GM12878 (cell line): ENCODE data around the gene IPMK.

Source experiments
- CHD2 ChIP-seq: IDR thresholded peaks from 2 replicates; pipeline ENCODE4 v1.6.1; 2011; ENCODE audit warnings: low read depth, low read length, improper control_type of control experiment, borderline replicate concordance
- CREB1 ChIP-seq: IDR thresholded peaks from 2 replicates; pipeline ENCODE4 v1.6.1; 2012; ENCODE audit warnings: low read depth, mild to moderate bottlenecking, inconsistent platforms
- HCFC1 ChIP-seq: fragments of 150-350 bp; IDR thresholded peaks from 2 replicates; pipeline ENCODE4 v1.6.1; 2014; ENCODE audit warnings: low read length
- KDM1A ChIP-seq: fragments of 200-600 bp; sonication (generic); IDR thresholded peaks from 2 replicates; pipeline ENCODE4 v1.6.1; 2016; ENCODE audit warnings: borderline replicate concordance
- MEF2A ChIP-seq: IDR thresholded peaks from 2 replicates; pipeline ENCODE4 v1.6.1; 2011; ENCODE audit warnings: low read depth, mild to moderate bottlenecking, low read length, moderate library complexity; ENCODE audit not compliant: insufficient read depth
- SIX5 ChIP-seq: IDR thresholded peaks from 2 replicates; pipeline ENCODE4 v1.6.1; 2011; ENCODE audit warnings: mild to moderate bottlenecking, low read depth, low read length, moderate library complexity; ENCODE audit not compliant: severe bottlenecking
- ZNF622 ChIP-seq: fragments of 450-650 bp; IDR thresholded peaks from 2 replicates; pipeline ENCODE4 v1.6.1; 2017; ENCODE audit warnings: mild to moderate bottlenecking, inconsistent platforms
- TF ChIP-seq, protein P1 (sequence below): IDR thresholded peaks from 2 replicates; pipeline ENCODE4 v1.6.1; 2011; ENCODE audit warnings: mild to moderate bottlenecking, low read depth, low read length, moderate library complexity; ENCODE audit not compliant: insufficient replicate concordance
- TF ChIP-seq, protein P2 (sequence below): IDR thresholded peaks from 2 replicates; pipeline ENCODE4 v1.6.1; 2012; ENCODE audit warnings: mild to moderate bottlenecking, low read depth, low read length

DNA sequence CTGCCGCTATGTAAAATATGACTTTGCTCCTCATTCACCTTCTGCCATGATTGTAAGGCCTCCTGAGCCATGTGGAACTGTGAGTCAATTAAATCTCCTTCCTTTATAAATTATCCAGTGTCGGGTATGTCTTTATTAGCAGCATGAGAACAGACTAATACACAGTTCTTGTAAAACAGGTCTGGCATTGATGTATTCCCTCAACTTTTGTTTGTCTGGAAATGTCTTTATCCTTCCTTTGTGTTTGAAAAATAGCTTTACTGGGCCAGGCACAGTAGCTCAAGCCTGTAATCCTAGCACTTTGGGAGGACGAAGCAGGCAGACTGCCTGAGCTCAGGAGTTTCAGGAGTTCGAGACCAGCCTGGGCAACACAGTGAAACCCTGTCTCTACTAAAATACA, 14.5 kb downstream of the IPMK start:
- no peak for TF ChIP-seq ZNF622
- no peak for TF ChIP-seq SIX5
- TF ChIP-seq CREB1, result no peak
- TF ChIP-seq, protein P1, sequence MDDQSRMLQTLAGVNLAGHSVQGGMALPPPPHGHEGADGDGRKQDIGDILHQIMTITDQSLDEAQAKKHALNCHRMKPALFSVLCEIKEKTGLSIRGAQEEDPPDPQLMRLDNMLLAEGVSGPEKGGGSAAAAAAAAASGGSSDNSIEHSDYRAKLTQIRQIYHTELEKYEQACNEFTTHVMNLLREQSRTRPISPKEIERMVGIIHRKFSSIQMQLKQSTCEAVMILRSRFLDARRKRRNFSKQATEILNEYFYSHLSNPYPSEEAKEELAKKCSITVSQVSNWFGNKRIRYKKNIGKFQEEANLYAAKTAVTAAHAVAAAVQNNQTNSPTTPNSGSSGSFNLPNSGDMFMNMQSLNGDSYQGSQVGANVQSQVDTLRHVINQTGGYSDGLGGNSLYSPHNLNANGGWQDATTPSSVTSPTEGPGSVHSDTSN, result no peak
- TF ChIP-seq MEF2A, result no peak
- no peak for TF ChIP-seq HCFC1
- TF ChIP-seq, protein P2, sequence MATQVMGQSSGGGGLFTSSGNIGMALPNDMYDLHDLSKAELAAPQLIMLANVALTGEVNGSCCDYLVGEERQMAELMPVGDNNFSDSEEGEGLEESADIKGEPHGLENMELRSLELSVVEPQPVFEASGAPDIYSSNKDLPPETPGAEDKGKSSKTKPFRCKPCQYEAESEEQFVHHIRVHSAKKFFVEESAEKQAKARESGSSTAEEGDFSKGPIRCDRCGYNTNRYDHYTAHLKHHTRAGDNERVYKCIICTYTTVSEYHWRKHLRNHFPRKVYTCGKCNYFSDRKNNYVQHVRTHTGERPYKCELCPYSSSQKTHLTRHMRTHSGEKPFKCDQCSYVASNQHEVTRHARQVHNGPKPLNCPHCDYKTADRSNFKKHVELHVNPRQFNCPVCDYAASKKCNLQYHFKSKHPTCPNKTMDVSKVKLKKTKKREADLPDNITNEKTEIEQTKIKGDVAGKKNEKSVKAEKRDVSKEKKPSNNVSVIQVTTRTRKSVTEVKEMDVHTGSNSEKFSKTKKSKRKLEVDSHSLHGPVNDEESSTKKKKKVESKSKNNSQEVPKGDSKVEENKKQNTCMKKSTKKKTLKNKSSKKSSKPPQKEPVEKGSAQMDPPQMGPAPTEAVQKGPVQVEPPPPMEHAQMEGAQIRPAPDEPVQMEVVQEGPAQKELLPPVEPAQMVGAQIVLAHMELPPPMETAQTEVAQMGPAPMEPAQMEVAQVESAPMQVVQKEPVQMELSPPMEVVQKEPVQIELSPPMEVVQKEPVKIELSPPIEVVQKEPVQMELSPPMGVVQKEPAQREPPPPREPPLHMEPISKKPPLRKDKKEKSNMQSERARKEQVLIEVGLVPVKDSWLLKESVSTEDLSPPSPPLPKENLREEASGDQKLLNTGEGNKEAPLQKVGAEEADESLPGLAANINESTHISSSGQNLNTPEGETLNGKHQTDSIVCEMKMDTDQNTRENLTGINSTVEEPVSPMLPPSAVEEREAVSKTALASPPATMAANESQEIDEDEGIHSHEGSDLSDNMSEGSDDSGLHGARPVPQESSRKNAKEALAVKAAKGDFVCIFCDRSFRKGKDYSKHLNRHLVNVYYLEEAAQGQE, result no peak
- TF ChIP-seq KDM1A, result no peak
- no peak for TF ChIP-seq CHD2
